Erythroblast (primary cell): ENCODE data around the gene PSMB2.

Experiments
- GATA1 ChIP-seq: IDR thresholded peaks from 2 replicates; pipeline ENCODE4 v1.6.1; 2011; ENCODE audit warnings: low read depth, mild to moderate bottlenecking, control low read depth, low read length, moderate library complexity
- POLR2A ChIP-seq: IDR thresholded peaks from 2 replicates; pipeline ENCODE4 v1.6.1; 2011; ENCODE audit warnings: mild to moderate bottlenecking, low read length

GRCh38 chr1:35680271-35680670 lies 38.9 kb upstream of the PSMB2 start:
- TF ChIP-seq POLR2A (no peak), GATA1 (no peak)
